Upper lobe of left lung (tissue), 6 donors: ENCODE data around the gene EXOC6B. TPM values are rescaled to one million over a fixed set of nuclear protein-coding genes. Genes with fewer than 3 reads are reported as not detected.

Experiments
- ATAC-seq, 2 donors: fragments of 200-7000 bp; cut with Tn5 transposase; one replicate each; pipeline ENCODE4 v1.9.1; 2022; ENCODE audit warnings: mild to moderate bottlenecking in 2 of 2, moderate library complexity in 2 of 2; ENCODE audit not compliant: low FRiP score in 2 of 2
- DNase-seq, 2 donors: peaks; one replicate each; pipeline ENCODE4 v3.0.0-alpha.2; 2019 to 2020
- H3K27ac ChIP-seq, 4 donors: fragments of 200-600 bp; sonication (generic); one replicate each; pipeline ENCODE4 v1.5.1; 2016 to 2019
- H3K27me3 ChIP-seq, 4 donors: fragments of 200-600 bp; sonication (generic); one replicate each; pipeline ENCODE4 v1.5.1; 2017 to 2019
- H3K36me3 ChIP-seq, 4 donors: fragments of 200-600 bp; sonication (generic); one replicate each; pipeline ENCODE4 v1.5.1; 2016 to 2019
- H3K4me1 ChIP-seq, 4 donors: fragments of 200-600 bp; sonication (generic); one replicate each; pipeline ENCODE4 v1.5.1; 2018 to 2019
- H3K4me3 ChIP-seq, 4 donors: fragments of 200-600 bp; sonication (generic); one replicate each; pipeline ENCODE4 v1.5.1; 2017 to 2019; ENCODE audit warnings: mild to moderate bottlenecking in 2 of 4, moderate library complexity in 1 of 4
- H3K9me3 ChIP-seq, 4 donors: fragments of 200-600 bp; sonication (generic); one replicate each; pipeline ENCODE4 v1.5.1; 2018 to 2019
- EP300 ChIP-seq, 4 donors: sonication (generic); formaldehyde crosslinking; IDR thresholded peaks; one replicate each; pipeline ENCODE4 v1.5.1; 2017; ENCODE audit warnings: antibody characterized with exemption in 4 of 4, control low read depth in 2 of 4
- POLR2A ChIP-seq, 4 donors: fragments of 450-650 bp; IDR thresholded peaks; one replicate each; pipeline ENCODE4 v1.5.1; 2016 to 2017; ENCODE audit warnings: antibody characterized with exemption in 4 of 4, mild to moderate bottlenecking in 2 of 4
- POLR2AphosphoS5 ChIP-seq, 2 donors: sonication (generic); formaldehyde crosslinking; IDR thresholded peaks; one replicate each; pipeline ENCODE4 v1.5.1; 2017; ENCODE audit warnings: antibody characterized with exemption in 2 of 2
- WGBS, 2 donors: methylation state at CpG; one replicate each; pipeline ENCODE4 v1.1.5; 2017 to 2018; 5-methylcytosine and 5-hydroxymethylcytosine counted together
- total RNA-seq, 6 donors: library from RNA; depleted of rRNA in 4 of 6; stranded (reverse); fragments of >200 nt in 4 of 6; gene quantifications; one replicate each; pipeline versions ENCODE4 v1.1.0 to v1.2.1, GENCODE V29; 2016 to 2021
- TF ChIP-seq, protein P1 (sequence below), 6 experiments: fragments of 450-650 bp in 4 of 6; fragments of 200-600 bp in 2 of 6; sonication (generic) in 2 of 6; IDR thresholded peaks; one replicate each; pipeline ENCODE4 v1.5.1; 2016 to 2019; ENCODE audit warnings: antibody characterized with exemption in 6 of 6
- donor health status: DM: no; HTN: no; CAD: no; lungs with moderate emphysema.
- donor health status: DM: no; HTN: yes; CAD: no; lungs with severe emphysema.

Gene EXOC6B
- total RNA-seq, 6 donors from 2014 or later, result 11.0 to 56.6 (median 24.0) TPM

DNA sequence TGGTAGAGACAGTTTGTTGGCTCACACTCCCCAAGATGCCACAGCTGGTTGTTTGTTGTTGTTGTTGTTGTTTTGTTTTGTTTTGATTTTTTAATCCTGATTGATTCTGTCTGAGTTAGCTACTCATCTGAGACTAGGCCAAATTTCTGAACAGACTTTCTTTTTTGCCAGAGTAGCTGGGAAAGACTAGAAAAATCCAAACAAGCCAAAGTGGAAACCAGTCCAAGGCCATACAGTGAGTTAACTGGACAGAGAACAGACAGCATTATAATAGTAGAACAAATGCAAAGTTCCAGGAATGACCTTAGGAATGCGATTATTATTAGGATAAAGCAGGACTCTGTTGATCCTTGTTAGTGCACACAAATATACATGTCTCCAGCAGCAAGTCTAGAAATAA, 634.4 kb downstream of the EXOC6B start:
- TF ChIP-seq EP300 (IDR thresholded peaks at IDR 0.05) (no peak), POLR2AphosphoS5 (IDR thresholded peaks at IDR 0.05) (no peak), POLR2A (IDR thresholded peaks at IDR 0.05) (no peak)
- TF ChIP-seq, protein P1, sequence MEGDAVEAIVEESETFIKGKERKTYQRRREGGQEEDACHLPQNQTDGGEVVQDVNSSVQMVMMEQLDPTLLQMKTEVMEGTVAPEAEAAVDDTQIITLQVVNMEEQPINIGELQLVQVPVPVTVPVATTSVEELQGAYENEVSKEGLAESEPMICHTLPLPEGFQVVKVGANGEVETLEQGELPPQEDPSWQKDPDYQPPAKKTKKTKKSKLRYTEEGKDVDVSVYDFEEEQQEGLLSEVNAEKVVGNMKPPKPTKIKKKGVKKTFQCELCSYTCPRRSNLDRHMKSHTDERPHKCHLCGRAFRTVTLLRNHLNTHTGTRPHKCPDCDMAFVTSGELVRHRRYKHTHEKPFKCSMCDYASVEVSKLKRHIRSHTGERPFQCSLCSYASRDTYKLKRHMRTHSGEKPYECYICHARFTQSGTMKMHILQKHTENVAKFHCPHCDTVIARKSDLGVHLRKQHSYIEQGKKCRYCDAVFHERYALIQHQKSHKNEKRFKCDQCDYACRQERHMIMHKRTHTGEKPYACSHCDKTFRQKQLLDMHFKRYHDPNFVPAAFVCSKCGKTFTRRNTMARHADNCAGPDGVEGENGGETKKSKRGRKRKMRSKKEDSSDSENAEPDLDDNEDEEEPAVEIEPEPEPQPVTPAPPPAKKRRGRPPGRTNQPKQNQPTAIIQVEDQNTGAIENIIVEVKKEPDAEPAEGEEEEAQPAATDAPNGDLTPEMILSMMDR (IDR thresholded peaks at IDR 0.05), result no peak
- ATAC-seq (no peak), DNase-seq (no peak)
- Histone ChIP-seq H3K4me3 (no peak overlapping the region), H3K36me3 (no peaks in the 10 kb centered on the region), H3K27me3 (no peaks in the 10 kb centered on the region), H3K27ac (no peak overlapping the region), H3K4me1 (no peaks in the 10 kb centered on the region), H3K9me3 (no peaks in the 10 kb centered on the region)
- WGBS, 2 donors, result 81 to 89% methylated on average over 1 of the region's 1 CpG

DNA sequence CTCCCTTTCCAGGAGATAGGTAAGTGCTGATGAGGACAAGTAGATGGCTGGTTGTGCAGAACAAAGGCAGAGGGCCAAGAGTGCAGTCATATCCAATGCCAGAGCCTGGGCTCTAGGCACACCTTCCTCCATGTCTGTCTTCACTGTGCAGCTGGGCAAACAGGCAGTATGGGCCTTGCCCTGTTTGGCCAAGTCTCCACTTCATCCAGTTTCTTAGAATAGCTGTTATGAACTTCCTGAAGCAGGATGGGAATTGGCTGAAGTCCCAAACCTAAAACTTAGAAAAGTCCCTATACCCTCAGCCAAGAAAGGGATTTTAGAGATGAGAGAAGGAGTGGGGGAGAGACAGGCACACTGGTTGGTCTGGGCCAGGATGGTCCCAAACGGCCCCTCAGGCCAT, 640.6 kb downstream of the EXOC6B start:
- Histone ChIP-seq H3K4me1 (no peaks in the 10 kb centered on the region), H3K36me3 (no peaks in the 10 kb centered on the region), H3K27me3 (no peaks in the 10 kb centered on the region), H3K27ac (no peak overlapping the region), H3K9me3 (no peaks in the 10 kb centered on the region), H3K4me3 (no peak overlapping the region)
- TF ChIP-seq POLR2AphosphoS5 (IDR thresholded peaks at IDR 0.05) (no peak), POLR2A (IDR thresholded peaks at IDR 0.05) (no peak), EP300 (IDR thresholded peaks at IDR 0.05) (no peak)
- TF ChIP-seq, protein P1 (IDR thresholded peaks at IDR 0.05), result no peak
- 79 to 90% methylated on average over 1 of the region's 1 CpG for WGBS, 2 donors
- no peak for ATAC-seq
- no peak for DNase-seq

GRCh38 chr2:72183466-72183865, 642.4 kb downstream of the EXOC6B start:
- TF ChIP-seq, protein P1 (IDR thresholded peaks at IDR 0.05), result no peak
- TF ChIP-seq EP300 (IDR thresholded peaks at IDR 0.05) (no peak), POLR2A (IDR thresholded peaks at IDR 0.05) (no peak), POLR2AphosphoS5 (IDR thresholded peaks at IDR 0.05) (no peak)
- DNase-seq (no peak), ATAC-seq (no peak)
- Histone ChIP-seq H3K27me3 (no peaks in the 10 kb centered on the region), H3K4me3 (no peak overlapping the region), H3K4me1 (no peaks in the 10 kb centered on the region), H3K9me3 (no peaks in the 10 kb centered on the region), H3K36me3 (peaks cover 0 to 13% (median 6%) of the 10 kb centered on the region in 4 donors), H3K27ac (no peak overlapping the region)
- 88 to 93% methylated on average over 2 of the region's 2 CpGs for WGBS, 2 donors

DNA sequence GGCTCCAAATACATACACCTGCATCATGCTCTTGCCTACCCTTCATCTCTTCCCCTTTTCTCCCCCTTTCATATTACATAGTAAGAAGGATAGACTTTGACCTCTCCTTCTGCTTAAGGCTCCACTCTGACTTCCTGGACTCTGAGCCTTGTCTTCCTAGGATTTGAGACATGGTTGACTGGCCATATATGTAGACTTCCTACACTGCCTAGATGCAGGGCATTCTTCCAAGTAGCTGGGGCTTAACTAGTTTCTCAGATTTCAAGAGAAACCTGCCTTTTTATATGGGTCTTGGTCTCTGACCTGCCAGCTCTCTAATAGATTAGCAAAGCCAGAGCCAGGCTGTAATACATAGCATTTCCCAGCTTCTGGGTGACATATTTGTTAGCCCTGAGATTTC, 642.8 kb downstream of the EXOC6B start:
- H3K27ac ChIP-seq, result no peak overlapping the region
- DNase-seq (no peak), ATAC-seq (no peak)
- H3K4me3 ChIP-seq, result no peak overlapping the region
- no peak for TF ChIP-seq EP300 (IDR thresholded peaks at IDR 0.05)
- no peak for TF ChIP-seq POLR2A (IDR thresholded peaks at IDR 0.05)
- TF ChIP-seq POLR2AphosphoS5 (IDR thresholded peaks at IDR 0.05), result no peak
- TF ChIP-seq, protein P1 (IDR thresholded peaks at IDR 0.05), result no peak
- H3K27me3 ChIP-seq, result no peaks in the 10 kb centered on the region
- H3K4me1 ChIP-seq, result no peaks in the 10 kb centered on the region
- H3K9me3 ChIP-seq, result no peaks in the 10 kb centered on the region
- H3K36me3 ChIP-seq, result peaks cover 0 to 17% (median 8%) of the 10 kb centered on the region in 4 donors

- WGBS, 2 donors, result 87 to 90% methylated on average over 4 of the region's 4 CpGs
- peaks cover 0 to 22% (median 9%) of the 10 kb centered on the region in 4 donors for H3K36me3 ChIP-seq
- no peak overlapping the region for H3K4me3 ChIP-seq
- H3K27ac ChIP-seq, result no peak overlapping the region
- no peaks in the 10 kb centered on the region for H3K9me3 ChIP-seq
- ATAC-seq, result peak in 1 of 2 donors; percentile 26
- H3K4me1 ChIP-seq, result no peaks in the 10 kb centered on the region
- TF ChIP-seq EP300 (IDR thresholded peaks at IDR 0.05) (no peak), POLR2AphosphoS5 (IDR thresholded peaks at IDR 0.05) (no peak), POLR2A (IDR thresholded peaks at IDR 0.05) (no peak)
- TF ChIP-seq, protein P1 (IDR thresholded peaks at IDR 0.05), result no peak
- H3K27me3 ChIP-seq, result no peaks in the 10 kb centered on the region
- no peak for DNase-seq
These were observed 643.3 kb downstream of the EXOC6B start for GRCh38 chr2:72182547-72182946.
